ENCODE results near the gene CNTN4.

- TF ChIP-seq CTCF (IDR thresholded peaks at IDR 0.05) (no peak), POLR2A (IDR thresholded peaks at IDR 0.05) (no peak), POLR2AphosphoS5 (IDR thresholded peaks at IDR 0.05; ENCODE audit: insufficient read depth in 1 of 2, low read depth in 1 of 2) (no peak)
These were observed 74.0 kb downstream of the CNTN4 start for GRCh38 chr3:2172561-2173171.

Data from vagina (tissue), 2 donors.